ENCODE measurements around the gene ZNF709.
"Not testable (repeated sequence)": the region's sequence is repeated elsewhere in the genome, so short reads cannot be mapped to it uniquely, and the experiment has no call there.

Gene ZNF709

DNA sequence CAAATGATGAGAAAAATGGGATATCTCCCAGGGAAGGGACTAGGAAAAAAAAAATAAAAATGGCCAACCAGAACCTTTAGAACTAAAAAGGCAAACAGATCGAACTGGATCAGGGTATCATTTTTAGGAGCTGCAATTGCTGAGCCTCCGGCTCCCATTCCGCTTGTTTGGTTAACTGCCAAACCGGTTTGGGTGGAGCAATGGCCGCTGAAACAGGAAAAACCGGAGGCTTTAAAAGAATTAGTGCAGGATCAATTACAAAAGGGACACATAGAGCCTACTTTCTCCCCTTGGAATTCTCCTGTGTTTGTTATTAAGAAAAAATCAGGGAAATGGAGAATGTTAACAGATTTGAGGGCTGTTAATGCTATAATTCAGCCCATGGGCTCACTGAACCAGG lies 31.1 kb downstream of the ZNF709 start:
- DNase-seq (ENCODE audit: low read depth in 2 of 2) = no peak

DNA sequence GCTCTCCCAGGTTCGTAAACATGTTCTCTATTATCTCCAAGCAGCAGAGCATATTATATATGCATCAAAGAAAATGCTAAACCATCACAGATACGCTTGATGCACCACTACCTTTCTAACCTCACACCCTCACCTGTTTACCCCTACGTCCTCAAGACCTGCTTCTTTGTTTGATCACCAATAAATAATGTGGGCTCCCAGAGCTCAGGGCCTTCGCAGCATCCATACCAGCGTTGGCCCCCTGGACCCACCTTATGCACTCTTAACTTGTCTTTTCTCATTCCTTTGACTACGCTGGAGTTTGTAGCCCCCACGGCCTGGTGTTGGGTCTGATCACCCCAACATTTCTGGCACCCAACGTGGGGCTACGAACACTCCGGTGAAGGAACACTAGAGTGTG lies 33.8 kb downstream of the ZNF709 start:
- no peak for DNase-seq (ENCODE audit: low read depth in 2 of 2)

DNA sequence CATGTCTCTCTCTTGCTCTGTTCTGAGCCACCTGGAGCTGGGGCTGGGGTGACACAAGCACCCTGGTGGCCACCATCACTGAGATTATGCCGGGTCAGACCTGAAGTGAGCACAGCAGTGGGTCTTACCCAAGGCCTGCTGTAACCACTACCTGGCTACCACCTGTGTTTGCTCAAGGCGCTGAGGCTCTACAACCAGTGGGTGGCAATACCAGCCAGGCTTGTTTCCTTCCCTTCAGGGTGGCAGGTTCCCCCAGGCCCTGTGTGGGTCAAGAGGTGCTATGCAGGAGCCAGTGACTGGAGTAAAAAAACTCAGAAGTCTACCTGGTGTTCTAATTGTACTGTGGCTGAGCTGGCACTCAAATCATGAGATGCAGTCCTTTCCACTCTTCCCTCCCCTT lies 35.8 kb downstream of the ZNF709 start:
- DNase-seq (ENCODE audit: low read depth in 2 of 2) = no peak

DNA sequence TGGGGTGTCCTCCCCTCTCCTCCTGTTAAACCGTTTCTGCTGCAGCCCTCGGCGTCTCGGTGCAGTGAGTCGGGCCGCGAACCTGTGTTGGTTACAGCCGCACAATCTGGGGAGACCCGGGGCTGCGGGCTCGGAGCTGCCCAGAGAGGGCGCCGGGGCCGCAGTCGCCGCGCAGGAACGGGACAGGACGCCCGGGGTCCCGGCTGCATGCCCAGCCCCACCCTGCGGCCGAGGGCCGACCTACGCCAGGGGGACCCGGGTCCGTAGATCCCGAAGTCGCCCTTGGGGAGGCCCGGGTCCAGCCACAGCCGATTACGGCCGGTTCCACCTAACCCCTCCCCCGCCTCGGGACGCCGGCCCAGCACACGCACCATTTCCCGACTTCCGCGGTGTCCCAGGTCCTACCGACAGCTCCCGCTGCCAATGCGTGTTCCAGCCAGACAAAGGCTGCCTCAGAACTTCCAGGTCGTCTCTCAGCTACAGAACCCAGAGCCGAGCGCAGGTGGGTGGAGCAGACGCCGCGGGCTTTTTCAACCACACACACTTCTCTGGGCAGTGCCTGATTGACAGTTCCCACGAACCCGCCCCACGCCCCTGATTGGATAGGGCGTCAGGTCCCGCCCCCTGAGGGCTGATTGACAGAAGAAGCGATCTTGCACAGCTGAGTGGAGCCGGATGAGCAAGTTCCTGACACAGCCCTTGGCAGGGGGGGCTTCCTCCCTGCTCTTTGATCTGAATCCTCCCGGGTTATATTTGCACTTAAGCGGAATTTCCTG lies 43.9 kb downstream of the ZNF709 start, which contains the start of gene ZNF443:
Gene ZNF443 (minus strand): TSS at position 481 of the 776 bp plus-strand sequence. CDS start 107 bp downstream, at position 374.
- DNase-seq (ENCODE audit: low read depth in 2 of 2) = peak; percentile 97

DNA sequence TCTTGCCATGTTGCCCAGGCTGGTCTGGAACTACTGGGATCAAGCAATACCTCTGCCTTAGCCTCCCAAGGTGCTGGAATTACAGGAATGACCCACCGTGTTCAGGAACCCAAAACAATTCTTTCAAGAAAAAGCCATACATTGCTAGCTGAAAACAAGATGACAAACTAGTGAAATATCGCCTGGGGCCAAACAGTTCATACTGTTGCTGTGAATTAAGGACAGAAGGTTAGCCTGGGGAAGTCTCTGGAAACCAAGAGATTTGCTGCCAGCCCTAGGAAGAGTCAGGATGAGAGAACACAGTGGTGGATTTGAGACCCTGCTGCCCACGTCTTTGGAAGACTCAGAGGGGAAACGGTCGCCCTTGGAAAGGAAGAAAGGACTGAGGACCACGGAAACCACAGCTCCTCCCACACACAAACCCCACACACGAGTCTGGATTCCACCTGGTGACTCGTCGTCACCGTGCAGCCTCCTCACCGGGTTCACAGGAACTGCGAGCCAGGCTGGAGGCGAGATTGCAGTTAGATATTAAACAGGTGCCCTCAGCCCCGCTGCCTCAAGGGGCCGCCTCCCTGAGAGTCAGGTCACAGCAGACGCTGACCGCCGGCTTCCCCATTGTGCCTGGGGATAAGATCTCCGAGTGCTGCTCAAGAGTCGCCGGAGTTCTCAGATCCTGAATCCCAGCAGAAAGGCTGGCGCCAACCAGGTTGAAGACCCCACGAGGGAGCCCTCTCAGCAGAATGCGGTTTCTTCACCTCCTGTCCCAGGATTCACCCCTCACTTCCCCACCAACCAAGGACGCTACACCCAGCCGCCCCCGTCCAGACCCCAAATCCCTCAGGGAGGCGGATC lies 44.7 kb downstream of the ZNF709 start:
- DNase-seq (ENCODE audit: low read depth in 2 of 2) = not testable (repeated sequence)

DNA sequence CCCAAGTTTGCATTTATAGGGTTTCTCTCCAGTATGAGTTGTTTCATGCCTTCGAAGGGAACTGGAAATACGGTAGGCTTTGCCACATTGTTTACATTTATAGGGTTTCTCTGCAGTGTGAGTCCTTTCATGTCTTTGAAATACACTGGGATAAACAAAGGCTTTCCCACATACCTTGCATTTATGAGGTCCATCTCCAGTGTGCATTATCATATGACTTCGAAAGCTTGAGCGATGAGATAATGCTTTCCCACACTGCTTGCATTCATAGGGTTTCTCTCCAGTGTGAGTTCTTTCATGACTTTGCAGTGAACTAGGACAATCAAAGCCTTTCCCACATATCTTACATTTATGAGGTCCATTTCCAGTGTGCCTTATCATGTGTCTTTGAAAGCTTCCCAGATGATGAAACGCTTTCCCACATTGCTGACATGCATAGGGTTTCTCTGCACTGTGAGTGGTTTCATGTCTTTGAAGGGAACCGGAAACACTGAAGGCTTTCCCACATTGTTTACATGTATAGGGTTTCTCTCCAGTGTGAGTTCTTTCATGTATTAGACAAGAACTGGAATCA lies 53.8 kb downstream of the ZNF709 start:
- not testable (repeated sequence) for DNase-seq (ENCODE audit: low read depth in 2 of 2)

DNA sequence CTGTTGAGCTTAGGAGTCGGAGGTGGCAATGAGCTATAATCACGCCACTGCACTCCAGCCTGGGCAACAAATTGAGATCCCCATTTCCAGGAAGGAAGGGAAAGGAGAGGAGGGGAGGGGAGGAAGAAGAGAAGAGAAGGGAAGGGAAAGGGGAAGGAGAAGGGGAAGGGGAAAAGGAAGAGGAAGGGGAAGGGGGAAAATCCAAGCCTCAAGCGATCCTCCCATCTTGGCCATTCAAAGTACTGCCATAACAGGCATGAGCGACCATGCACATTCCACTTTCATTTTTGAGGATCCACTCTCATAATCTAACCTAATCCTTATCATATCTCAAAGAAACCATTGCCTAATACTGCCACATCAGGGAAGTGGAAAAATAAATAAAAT lies 58.7 kb downstream of the ZNF709 start:
- no peak for DNase-seq (ENCODE audit: low read depth in 2 of 2)

DNA sequence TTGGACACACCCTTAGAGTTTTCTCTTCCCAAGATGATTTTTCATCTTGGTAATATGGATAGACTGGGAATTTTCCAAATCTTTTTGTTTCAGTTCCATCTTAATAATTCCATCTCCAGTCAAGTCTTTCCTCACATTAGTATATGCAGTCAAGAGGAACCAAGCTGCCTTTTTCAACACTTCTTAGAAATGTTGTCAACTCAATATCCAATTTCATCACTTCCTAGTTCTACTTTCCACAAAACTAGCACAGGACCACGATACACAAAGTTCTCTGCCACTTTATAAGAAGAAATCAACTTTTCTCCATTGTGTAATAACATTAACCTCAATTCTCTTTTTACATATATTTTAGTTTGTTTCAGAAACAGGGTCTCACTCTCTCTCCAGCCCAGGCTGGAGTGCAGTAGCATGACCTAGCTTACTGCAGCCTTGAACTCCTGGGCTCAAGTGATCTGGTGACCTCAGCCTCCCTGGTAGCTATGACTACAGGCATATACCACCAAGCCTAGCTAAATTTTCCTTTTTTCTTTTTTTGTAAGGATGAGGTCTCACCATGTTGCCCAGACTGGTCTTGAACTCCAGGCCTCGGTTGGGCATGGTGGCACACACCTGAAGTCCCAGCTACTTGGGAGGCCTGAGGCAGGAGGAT lies 59.3 kb downstream of the ZNF709 start:
- DNase-seq (ENCODE audit: low read depth in 2 of 2) = no peak

DNA sequence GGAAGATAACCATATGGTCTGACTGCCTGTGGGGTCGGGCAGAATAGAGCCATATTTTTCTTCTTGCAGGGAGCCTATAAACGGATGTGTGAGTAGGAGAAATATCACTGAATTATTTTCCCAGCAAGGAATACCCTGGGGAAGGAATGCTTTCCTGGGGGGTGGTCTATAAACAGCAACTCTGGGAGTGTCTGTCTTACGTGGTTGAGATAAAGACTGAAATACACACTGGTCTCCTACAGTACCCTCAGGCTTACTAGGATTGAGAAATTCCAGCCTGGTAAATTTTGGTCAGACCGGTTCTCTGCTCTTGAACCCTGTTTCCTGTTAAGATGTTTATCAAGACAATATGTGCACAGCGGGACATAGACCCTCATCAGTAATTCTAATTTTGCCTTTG lies 67.3 kb downstream of the ZNF709 start:
- DNase-seq (ENCODE audit: low read depth in 2 of 2) = not testable (repeated sequence)

DNA sequence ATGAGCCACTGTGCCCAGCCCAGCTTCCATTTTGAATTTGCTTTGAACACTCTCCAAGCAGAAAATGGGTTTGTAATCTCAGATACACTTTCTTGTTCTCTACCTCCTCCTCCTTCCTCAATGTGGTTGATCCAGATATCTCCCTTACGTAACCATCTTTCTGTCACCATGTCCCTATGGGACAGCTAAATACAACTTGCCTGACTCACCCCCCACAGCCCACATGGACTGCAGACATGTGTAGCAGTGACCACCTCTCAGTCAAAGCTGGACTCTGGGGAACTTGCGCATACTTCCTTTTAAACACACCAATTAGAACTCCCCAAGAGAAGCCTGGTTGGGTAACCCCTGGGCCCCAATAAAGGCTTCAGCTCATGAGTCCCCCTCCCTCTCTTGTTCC lies 72.7 kb downstream of the ZNF709 start:
- no peak for DNase-seq (ENCODE audit: low read depth in 2 of 2)

Measured in stimulated activated CD8-positive, alpha-beta memory T cell treated with anti-CD3 and anti-CD28 coated beads, Interleukin-2, amount 100 ng/mL, for 1 hour (primary cell).